ENCODE results near the gene SLC13A3. TPM values are rescaled to one million over a fixed set of nuclear protein-coding genes. Genes with fewer than 3 reads are reported as not detected.
"Not testable (repeated sequence)": the region's sequence is repeated elsewhere in the genome, so short reads cannot be mapped to it uniquely, and the experiment has no call there.

Gene SLC13A3
- total RNA-seq, 1 experiment from 2014 or later = 1.3 TPM

DNA sequence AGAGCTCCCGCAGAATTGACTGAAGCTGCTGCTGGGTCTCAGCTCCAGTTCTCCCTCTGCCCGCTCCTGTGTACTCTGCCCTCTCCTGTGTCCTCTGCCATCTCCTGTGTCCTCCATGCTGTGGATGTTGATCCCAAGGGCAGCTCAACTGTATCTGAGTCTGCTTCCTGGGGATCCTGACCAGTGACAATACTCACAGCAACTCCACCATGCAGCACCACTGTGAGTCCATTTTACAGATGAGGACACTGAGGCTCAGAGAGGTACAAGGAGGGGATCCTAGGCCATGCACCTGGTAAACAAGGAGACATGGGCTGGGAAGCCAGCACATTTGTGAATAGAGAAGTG, 29.4 kb upstream of the SLC13A3 start:
- BruUV-seq (replicated peaks) = no TSS peak
- DNase-seq (ENCODE audit: low spot score) = no peak
- TF ChIP-seq EZH2 (IDR thresholded peaks at IDR 0.05; ENCODE audit: borderline replicate concordance, low read depth, low read length, poor library complexity, severe bottlenecking) = no peak
- TF ChIP-seq, protein P1, sequence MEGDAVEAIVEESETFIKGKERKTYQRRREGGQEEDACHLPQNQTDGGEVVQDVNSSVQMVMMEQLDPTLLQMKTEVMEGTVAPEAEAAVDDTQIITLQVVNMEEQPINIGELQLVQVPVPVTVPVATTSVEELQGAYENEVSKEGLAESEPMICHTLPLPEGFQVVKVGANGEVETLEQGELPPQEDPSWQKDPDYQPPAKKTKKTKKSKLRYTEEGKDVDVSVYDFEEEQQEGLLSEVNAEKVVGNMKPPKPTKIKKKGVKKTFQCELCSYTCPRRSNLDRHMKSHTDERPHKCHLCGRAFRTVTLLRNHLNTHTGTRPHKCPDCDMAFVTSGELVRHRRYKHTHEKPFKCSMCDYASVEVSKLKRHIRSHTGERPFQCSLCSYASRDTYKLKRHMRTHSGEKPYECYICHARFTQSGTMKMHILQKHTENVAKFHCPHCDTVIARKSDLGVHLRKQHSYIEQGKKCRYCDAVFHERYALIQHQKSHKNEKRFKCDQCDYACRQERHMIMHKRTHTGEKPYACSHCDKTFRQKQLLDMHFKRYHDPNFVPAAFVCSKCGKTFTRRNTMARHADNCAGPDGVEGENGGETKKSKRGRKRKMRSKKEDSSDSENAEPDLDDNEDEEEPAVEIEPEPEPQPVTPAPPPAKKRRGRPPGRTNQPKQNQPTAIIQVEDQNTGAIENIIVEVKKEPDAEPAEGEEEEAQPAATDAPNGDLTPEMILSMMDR (conservative IDR thresholded peaks at IDR 0.05; ENCODE audit: low read depth, low read length) = no peak
- peaks cover 4% of the 10 kb centered on the region for H3K4me1 ChIP-seq (ENCODE audit: insufficient read depth, low read length, poor library complexity, severe bottlenecking)
- no peaks in the 10 kb centered on the region for H3K9me3 ChIP-seq (ENCODE audit: low read depth, low read length, poor library complexity, severe bottlenecking)
- ChIA-PET CTCF (interaction anchor here (0.6 to 0.7 kb wide), 2 partner anchors 49 to 185 kb away, joined by 3 to 5 read pairs; no protein-coding TSS in a partner anchor), POLR2A (ENCODE audit: low non-redundant PET) (no interaction called here)
- no peak overlapping the region for H3K27ac ChIP-seq (ENCODE audit: low read depth, low read length, poor library complexity, severe bottlenecking)
- peaks cover 14% of the 10 kb centered on the region for H3K36me3 ChIP-seq (ENCODE audit: insufficient read depth, low read length, poor library complexity, severe bottlenecking)
- intact Hi-C loops (cut with micrococcal nuclease; ENCODE audit: unreplicated experiment) = loop anchor here (1.0 to 10.0 kb wide), 2 partner anchors 159 to 546 kb away; no protein-coding TSS in a partner anchor
- no peaks in the 10 kb centered on the region for H3K27me3 ChIP-seq (replicated peaks; ENCODE audit: insufficient read depth, low read depth, low read length, poor library complexity)
- no peak overlapping the region for H3K4me3 ChIP-seq (ENCODE audit: low read depth, low read length, poor library complexity, severe bottlenecking)

DNA sequence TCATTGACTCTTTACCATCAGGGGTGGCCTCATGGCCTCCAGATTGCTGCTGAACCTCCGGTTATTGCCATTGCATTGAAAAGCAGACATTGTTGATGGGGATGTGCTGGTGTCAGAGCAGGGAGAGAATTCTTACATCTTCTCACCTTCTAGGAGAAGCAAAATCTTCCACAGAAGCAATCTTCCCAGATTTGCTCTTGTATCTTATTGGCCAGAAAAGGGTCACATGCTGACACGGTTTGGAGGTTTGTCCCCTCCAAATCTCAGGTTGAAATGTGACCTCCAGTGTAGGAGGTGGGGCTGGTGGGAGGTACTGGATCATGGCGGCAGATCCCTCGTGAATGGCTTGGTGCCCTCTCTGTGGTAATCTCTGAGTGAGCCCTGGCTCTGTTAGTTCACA, 27.3 kb upstream of the SLC13A3 start:
- H3K27me3 ChIP-seq (replicated peaks; ENCODE audit: insufficient read depth, low read depth, low read length, poor library complexity) = no peaks in the 10 kb centered on the region
- intact Hi-C loops (cut with micrococcal nuclease; ENCODE audit: unreplicated experiment) = no loop called here
- CTCF ChIA-PET = no interaction called here
- POLR2A ChIA-PET (ENCODE audit: low non-redundant PET) = no interaction called here
- no peak for TF ChIP-seq EZH2 (IDR thresholded peaks at IDR 0.05; ENCODE audit: borderline replicate concordance, low read depth, low read length, poor library complexity, severe bottlenecking)
- TF ChIP-seq, protein P1 (conservative IDR thresholded peaks at IDR 0.05; ENCODE audit: low read depth, low read length) = no peak
- no peaks in the 10 kb centered on the region for H3K4me1 ChIP-seq (ENCODE audit: insufficient read depth, low read length, poor library complexity, severe bottlenecking)
- no TSS peak for BruUV-seq (replicated peaks)
- H3K27ac ChIP-seq (ENCODE audit: low read depth, low read length, poor library complexity, severe bottlenecking) = no peak overlapping the region
- H3K9me3 ChIP-seq (ENCODE audit: low read depth, low read length, poor library complexity, severe bottlenecking) = no peaks in the 10 kb centered on the region
- DNase-seq (ENCODE audit: low spot score) = no peak
- peaks cover 4% of the 10 kb centered on the region for H3K36me3 ChIP-seq (ENCODE audit: insufficient read depth, low read length, poor library complexity, severe bottlenecking)
- H3K4me3 ChIP-seq (ENCODE audit: low read depth, low read length, poor library complexity, severe bottlenecking) = no peak overlapping the region

DNA sequence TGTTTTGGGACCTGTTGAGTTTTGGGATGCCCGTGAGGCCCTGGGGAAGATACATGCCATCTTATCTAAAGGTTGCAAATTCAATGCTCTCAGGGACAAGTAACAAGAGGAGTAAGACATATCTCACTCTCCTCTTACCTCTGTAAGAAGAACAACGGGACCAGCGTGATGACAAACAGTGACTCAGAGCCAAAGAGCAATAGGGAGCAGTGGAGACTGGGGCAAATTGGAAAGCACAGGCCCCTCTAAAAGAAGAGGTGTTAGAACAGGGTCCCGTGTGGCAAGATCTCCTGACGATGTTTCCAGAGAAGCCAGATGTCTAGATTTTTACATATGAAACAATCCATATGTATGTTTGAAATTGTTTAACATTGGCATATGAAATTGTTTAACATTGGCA, 26.3 kb upstream of the SLC13A3 start:
- intact Hi-C loops (cut with micrococcal nuclease; ENCODE audit: unreplicated experiment) = no loop called here
- Histone ChIP-seq H3K4me1 (ENCODE audit: insufficient read depth, low read length, poor library complexity, severe bottlenecking) (no peaks in the 10 kb centered on the region), H3K27me3 (replicated peaks; ENCODE audit: insufficient read depth, low read depth, low read length, poor library complexity) (no peaks in the 10 kb centered on the region), H3K36me3 (ENCODE audit: insufficient read depth, low read length, poor library complexity, severe bottlenecking) (peaks cover 4% of the 10 kb centered on the region), H3K4me3 (ENCODE audit: low read depth, low read length, poor library complexity, severe bottlenecking) (no peak overlapping the region), H3K9me3 (ENCODE audit: low read depth, low read length, poor library complexity, severe bottlenecking) (no peaks in the 10 kb centered on the region), H3K27ac (ENCODE audit: low read depth, low read length, poor library complexity, severe bottlenecking) (no peak overlapping the region)
- ChIA-PET CTCF (no interaction called here), POLR2A (ENCODE audit: low non-redundant PET) (no interaction called here)
- TF ChIP-seq EZH2 (IDR thresholded peaks at IDR 0.05; ENCODE audit: borderline replicate concordance, low read depth, low read length, poor library complexity, severe bottlenecking) = no peak
- TF ChIP-seq, protein P1 (conservative IDR thresholded peaks at IDR 0.05; ENCODE audit: low read depth, low read length) = no peak
- DNase-seq (ENCODE audit: low spot score) = no peak
- no TSS peak for BruUV-seq (replicated peaks)

DNA sequence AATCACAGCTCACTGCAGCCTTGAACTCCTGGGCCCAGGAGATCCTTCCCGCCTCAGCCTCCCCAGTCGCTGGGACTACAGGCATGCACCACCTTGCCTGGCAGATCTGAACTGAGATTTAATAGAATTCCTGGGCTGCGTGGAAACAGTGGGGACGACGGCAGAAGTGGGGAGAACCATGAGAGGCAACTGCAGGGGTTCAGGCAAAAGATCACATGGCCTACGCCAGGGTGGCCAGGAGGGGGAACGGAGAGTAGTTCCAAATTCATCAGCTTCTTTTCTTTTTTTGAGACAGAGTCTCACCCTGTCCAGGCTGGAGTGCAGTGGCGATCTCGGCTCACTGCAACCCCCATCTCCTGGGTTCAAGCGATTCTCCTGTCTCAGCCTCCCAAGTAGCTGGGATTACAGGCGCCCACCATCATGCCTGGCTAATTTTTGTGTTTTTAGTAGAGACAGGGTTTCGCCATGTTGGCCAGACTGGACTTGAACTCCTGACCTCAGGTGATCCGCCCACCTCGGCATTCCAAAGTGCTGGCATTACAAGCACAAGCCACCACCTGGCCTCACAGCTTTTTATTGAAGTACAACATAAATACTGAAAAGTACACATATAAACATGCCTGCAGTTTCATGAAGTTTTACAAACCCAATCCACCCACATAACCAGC, 25.5 kb upstream of the SLC13A3 start:
- H3K4me3 ChIP-seq (ENCODE audit: low read depth, low read length, poor library complexity, severe bottlenecking); BruUV-seq (replicated peaks); H3K9me3 ChIP-seq (ENCODE audit: low read depth, low read length, poor library complexity, severe bottlenecking); POLR2A ChIA-PET (ENCODE audit: low non-redundant PET); H3K4me1 ChIP-seq (ENCODE audit: insufficient read depth, low read length, poor library complexity, severe bottlenecking); H3K36me3 ChIP-seq (ENCODE audit: insufficient read depth, low read length, poor library complexity, severe bottlenecking); intact Hi-C loops (cut with micrococcal nuclease; ENCODE audit: unreplicated experiment); DNase-seq (ENCODE audit: low spot score); CTCF ChIA-PET; H3K27ac ChIP-seq (ENCODE audit: low read depth, low read length, poor library complexity, severe bottlenecking); H3K27me3 ChIP-seq (replicated peaks; ENCODE audit: insufficient read depth, low read depth, low read length, poor library complexity): not testable (repeated sequence)
